H1 (cell line): Measurements from ENCODE around the gene NMB. TPM values are rescaled to one million over a fixed set of nuclear protein-coding genes. Genes with fewer than 3 reads are reported as not detected.

ENCODE experiments used
- CTCF ChIA-PET: fragments of 300-600 bp; sonication (Branson Sonifier 250); formaldehyde crosslinking; loops from one replicate; lab custom pipeline; 2021; ENCODE audit not compliant: partially characterized antibody; lab: Charles Lee
- POLR2A ChIA-PET: fragments of 300-600 bp; sonication (Branson Sonifier 250); formaldehyde crosslinking; loops from one replicate; lab custom pipeline; 2021; ENCODE audit warnings: inconsistent platforms; ENCODE audit not compliant: partially characterized antibody; lab: Charles Lee
- DNase-seq, 2 experiments: peaks; one replicate each; pipeline versions ENCODE4 v3.0.0 to v3.0.0-alpha.2; 2010 to 2022; ENCODE audit warnings: low spot score in 2 of 2, low read depth in 1 of 2, mixed read lengths in 1 of 2
- FAIRE-seq: peaks from 2 replicates; lab custom pipeline; 2011; peaks lifted over from hg19 to GRCh38; lab: Jason Lieb, UNC
- H2AFZ ChIP-seq: 2 replicates; pipeline ENCODE4 v1.8.1; 2012; ENCODE audit warnings: low read length, inconsistent platforms
- H2AK5ac ChIP-seq: 2 replicates; pipeline ENCODE4 v1.6.1; 2013; ENCODE audit warnings: low read depth, low read length
- H2BK120ac ChIP-seq: replicated peaks from 2 replicates; pipeline ENCODE3; 2013; ENCODE audit warnings: low read depth, low read length, inconsistent platforms
- H2BK12ac ChIP-seq: 2 replicates; pipeline ENCODE4 v1.6.1; 2013; ENCODE audit warnings: low read depth, low read length
- H2BK15ac ChIP-seq: 2 replicates; pipeline ENCODE4 v1.6.1; 2013; ENCODE audit warnings: low read length
- H2BK20ac ChIP-seq: 2 replicates; pipeline ENCODE4 v1.6.1; 2013; ENCODE audit warnings: low read length
- H2BK5ac ChIP-seq: 2 replicates; pipeline ENCODE4 v1.6.1; 2013; ENCODE audit warnings: low read depth, low read length
- H3K14ac ChIP-seq: 2 replicates; pipeline ENCODE4 v1.6.1; 2013; ENCODE audit warnings: inconsistent platforms; ENCODE audit not compliant: insufficient read length
- H3K18ac ChIP-seq: 2 replicates; pipeline ENCODE4 v1.6.1; 2013; ENCODE audit warnings: low read length; ENCODE audit errors: extremely low read depth
- H3K23ac ChIP-seq: 2 replicates; pipeline ENCODE4 v1.6.1; 2013; ENCODE audit warnings: inconsistent platforms; ENCODE audit not compliant: insufficient read length
- H3K23me2 ChIP-seq: 2 replicates; pipeline ENCODE4 v1.6.1; 2013; ENCODE audit warnings: low read depth, low read length
- H3K27ac ChIP-seq: 2 replicates; pipeline ENCODE4 v1.6.1; 2011; ENCODE audit warnings: low read depth, low read length, inconsistent platforms
- H3K27me3 ChIP-seq, 4 experiments: replicated peaks in 1 of 4; 1 replicate in 1 of 4; 2 replicates in 3 of 4; pipeline versions ENCODE4 v1.6.1 to v1.8.1; 2011 to 2013; ENCODE audit warnings: low read length in 3 of 4, mild to moderate bottlenecking in 3 of 4, inconsistent platforms in 2 of 4, mixed read lengths in 2 of 4, moderate library complexity in 1 of 4; ENCODE audit not compliant: control insufficient read depth in 3 of 4, insufficient read depth in 3 of 4; ENCODE audit errors: extremely low read depth in 1 of 4
- H3K36me3 ChIP-seq, 4 experiments: 2 replicates each; pipeline versions ENCODE4 v1.6.1 to v1.8.1; 2011 to 2013; ENCODE audit warnings: mild to moderate bottlenecking in 4 of 4, low read length in 3 of 4, moderate library complexity in 2 of 4, control low read depth in 1 of 4, inconsistent platforms in 1 of 4; ENCODE audit not compliant: insufficient read depth in 4 of 4, control insufficient read depth in 2 of 4
- H3K4ac ChIP-seq: replicated peaks from 2 replicates; pipeline ENCODE3; 2013; ENCODE audit warnings: low read length, low read depth, mixed read lengths, inconsistent platforms; ENCODE audit not compliant: insufficient read length
- H3K4me1 ChIP-seq, 4 experiments: replicated peaks in 1 of 4; 1 replicate in 1 of 4; 2 replicates in 3 of 4; pipeline versions ENCODE4 v1.6.1 to v1.8.1; 2011 to 2013; ENCODE audit warnings: low read length in 3 of 4, inconsistent platforms in 2 of 4, mixed read lengths in 1 of 4; ENCODE audit not compliant: insufficient read depth in 4 of 4, control insufficient read depth in 3 of 4
- H3K4me2 ChIP-seq, 2 experiments: 2 replicates each; pipeline versions ENCODE4 v1.6.1 to v1.8.1; 2011 to 2013; ENCODE audit warnings: low read depth in 2 of 2, low read length in 2 of 2, control low read depth in 1 of 2, inconsistent platforms in 1 of 2, mild to moderate bottlenecking in 1 of 2; ENCODE audit not compliant: insufficient read depth in 1 of 2
- H3K4me3 ChIP-seq, 4 experiments: fragments of 200-600, 300-600 bp in 1 of 4; sonication (generic), shearing (Covaris generic), sonication (Bioruptor Twin) in 1 of 4; 2 replicates each; pipeline versions ENCODE4 v1.5.1 to v1.8.1; 2011 to 2016; ENCODE audit warnings: low read length in 4 of 4, low read depth in 3 of 4, control low read depth in 2 of 4, inconsistent platforms in 2 of 4, mild to moderate bottlenecking in 2 of 4, mixed read lengths in 1 of 4, moderate library complexity in 1 of 4; ENCODE audit not compliant: insufficient read depth in 2 of 4; ENCODE audit errors: extremely low read depth in 1 of 4
- H3K56ac ChIP-seq: replicated peaks from 2 replicates; pipeline ENCODE3; 2013; ENCODE audit warnings: low read depth, mild to moderate bottlenecking, mixed read lengths, low read length, inconsistent platforms; ENCODE audit not compliant: insufficient read length
- H3K79me1 ChIP-seq: 2 replicates; pipeline ENCODE4 v1.6.1; 2013; ENCODE audit warnings: low read depth, low read length, control low read depth
- H3K79me2 ChIP-seq, 2 experiments: 2 replicates each; pipeline versions ENCODE4 v1.6.1 to v1.8.1; 2012 to 2013; ENCODE audit warnings: low read length in 2 of 2, mild to moderate bottlenecking in 2 of 2, inconsistent platforms in 1 of 2; ENCODE audit not compliant: insufficient read depth in 2 of 2, control insufficient read depth in 1 of 2
- H3K9ac ChIP-seq, 4 experiments: replicated peaks in 1 of 4; 1 replicate in 1 of 4; 2 replicates in 3 of 4; pipeline versions ENCODE4 v1.6.1 to v1.8.1; 2011 to 2013; ENCODE audit warnings: low read depth in 3 of 4, low read length in 3 of 4, control low read depth in 2 of 4, mild to moderate bottlenecking in 2 of 4, moderate library complexity in 2 of 4, inconsistent platforms in 1 of 4; ENCODE audit errors: extremely low read depth in 1 of 4
- H3K9me3 ChIP-seq, 2 experiments: 2 replicates each; pipeline versions ENCODE4 v1.6.1 to v1.8.1; 2012 to 2013; ENCODE audit warnings: mild to moderate bottlenecking in 2 of 2, moderate library complexity in 2 of 2, control low read depth in 1 of 2, inconsistent platforms in 1 of 2, low read depth in 1 of 2, low read length in 1 of 2, mixed read lengths in 1 of 2; ENCODE audit not compliant: insufficient read depth in 2 of 2
- H4K20me1 ChIP-seq, 2 experiments: replicated peaks in 1 of 2; 2 replicates each; pipeline versions ENCODE3 to v1.8.1; 2011 to 2013; ENCODE audit warnings: inconsistent platforms in 2 of 2, low read length in 2 of 2, mild to moderate bottlenecking in 1 of 2; ENCODE audit not compliant: insufficient read depth in 2 of 2, control insufficient read depth in 1 of 2
- H4K5ac ChIP-seq: 2 replicates; pipeline ENCODE4 v1.6.1; 2013; ENCODE audit warnings: low read length, low read depth, mixed read lengths, inconsistent platforms; ENCODE audit not compliant: insufficient read length
- H4K8ac ChIP-seq: 2 replicates; pipeline ENCODE4 v1.8.0; 2013; ENCODE audit warnings: mild to moderate bottlenecking, moderate library complexity, low read length, inconsistent platforms; ENCODE audit not compliant: insufficient read depth; ENCODE audit errors: extremely low read depth
- H4K91ac ChIP-seq: replicated peaks from 2 replicates; pipeline ENCODE3; 2013; ENCODE audit warnings: low read length, mixed read lengths, inconsistent platforms; ENCODE audit not compliant: insufficient read length
- NRF1 ChIP-seq: IDR thresholded peaks from 2 replicates; pipeline ENCODE4 v1.6.1; 2011; ENCODE audit warnings: mild to moderate bottlenecking, low read depth, low read length, improper control_type of control experiment
- TCF12 ChIP-seq: IDR thresholded peaks from 2 replicates; pipeline ENCODE4 v1.6.1; 2011; ENCODE audit warnings: low read depth, mild to moderate bottlenecking, low read length
- polyA plus RNA-seq, 7 experiments: library from polyadenylated mRNA; depleted of rRNA in 3 of 7; stranded (reverse) in 5 of 7; unstranded in 2 of 7; fragments of >200 nt in 5 of 7; fragments of 200-250 nt in 2 of 7; gene quantifications; 1 replicate in 5 of 7; 2 replicates in 1 of 7; 4 replicates in 1 of 7; pipeline versions ENCODE4 v1.2.1 to v1.2.3, GENCODE V29; 2011 to 2013; ENCODE audit warnings: missing spikeins in 2 of 7, mixed read lengths in 2 of 7
- total RNA-seq: library from RNA; stranded (reverse); fragmentation: NEBNext Ultra II Directional; extraction: Animal tissue kit (Norgen Biotek cat#: 25700); gene quantifications from 2 replicates; pipeline ENCODE4 v1.2.1, GENCODE V29; 2021

NMB gene
- total and polyA plus RNA-seq, 2 of the 8 experiments (the other 6 are each of a cell fraction or from before 2014, with no cell fraction given) = 9.3 to 13.6 TPM

- Histone ChIP-seq H4K91ac (no peak overlapping the region), H3K14ac (no peak overlapping the region), H3K4me2 (no peak overlapping the region), H4K5ac (no peak overlapping the region), H3K23me2 (no peaks in the 10 kb centered on the region), H3K79me2 (no peaks in the 10 kb centered on the region), H3K4ac (no peak overlapping the region), H4K8ac (no peak overlapping the region), H2BK120ac (no peak overlapping the region), H3K79me1 (no peaks in the 10 kb centered on the region), H3K4me3 (no peak overlapping the region), H2BK20ac (no peak overlapping the region), H2BK5ac (no peak overlapping the region), H3K27ac (no peak overlapping the region), H3K56ac (no peak overlapping the region), H3K18ac (no peak overlapping the region), H3K4me1 (no peaks in the 10 kb centered on the region), H3K36me3 (peaks cover 9 to 46% (median 33%) of the 10 kb centered on the region in 4 experiments), H3K9ac (no peak overlapping the region), H2AFZ (no peak overlapping the region), H3K23ac (no peak overlapping the region), H2AK5ac (no peak overlapping the region), H3K27me3 (no peaks in the 10 kb centered on the region), H3K9me3 (no peaks in the 10 kb centered on the region), H2BK12ac (no peak overlapping the region), H4K20me1 (peaks cover 0 to 2% of the 10 kb centered on the region in 2 experiments), H2BK15ac (no peak overlapping the region)
- no peak for TF ChIP-seq NRF1
- TF ChIP-seq TCF12 = no peak
- ChIA-PET POLR2A (interaction anchor here (0.6 to 1.2 kb wide), 3 partner anchors 11 to 33 kb away, joined by 3 to 4 read pairs (median 4); no protein-coding TSS in a partner anchor), CTCF (interaction anchor here (0.8 to 1.8 kb wide), 4 partner anchors 16 to 100 kb away, joined by 3 to 5 read pairs (median 3); partner anchors contain the start of gene WDR73)
- no peak for DNase-seq
- no peak for FAIRE-seq
Measured at GRCh38 chr15:84671211-84671610, 13.2 kb upstream of the NMB start.
